HG02840 (cell line): Measurements from ENCODE around the gene EFNA3.

Experiments used
- ATAC-seq: cut with Tn5 transposase; IDR thresholded peaks from one replicate; pipeline ENCODE4 v1.9.1; 2021; ENCODE audit warnings: mild to moderate bottlenecking, moderate library complexity, moderate number of reproducible peaks; ENCODE audit not compliant: unreplicated experiment, low FRiP score

The EFNA3 gene

DNA sequence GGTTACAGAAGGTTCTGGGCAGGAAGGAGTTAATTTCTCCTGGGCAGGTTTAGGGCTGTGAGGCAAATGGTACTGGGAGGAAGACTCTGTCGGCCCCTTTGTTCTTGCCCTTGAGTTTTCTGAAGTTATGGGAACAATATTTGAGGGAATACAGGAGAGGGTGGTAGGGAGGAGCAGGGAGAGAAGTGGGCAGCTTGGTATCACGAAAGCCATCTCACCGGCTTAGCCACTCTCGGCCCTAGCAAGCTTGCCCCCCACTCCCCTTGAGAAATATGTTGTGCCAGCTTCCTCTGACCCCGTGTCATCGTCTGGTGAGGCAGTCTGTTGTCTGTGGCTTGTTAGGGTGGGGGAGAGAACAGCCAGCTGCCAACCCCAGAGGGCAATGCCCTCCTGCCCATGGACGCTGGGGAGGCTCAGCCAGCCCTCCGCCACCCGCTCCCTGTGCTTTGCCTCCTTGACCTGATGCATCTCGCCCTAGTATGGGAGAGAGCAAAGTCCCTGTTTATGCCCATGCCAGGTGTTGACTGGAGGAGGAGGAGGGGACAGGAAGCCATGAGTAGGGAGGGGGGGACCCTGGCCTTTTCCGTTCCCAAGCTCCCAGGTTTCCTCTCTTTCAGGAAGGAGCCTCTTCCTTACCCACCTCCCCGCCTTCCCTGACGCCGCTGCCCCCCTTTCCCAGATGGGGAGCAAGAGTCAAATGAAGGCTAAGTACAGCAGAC lies 50.3 kb downstream of the EFNA3 start:
- ATAC-seq, result no peak

DNA sequence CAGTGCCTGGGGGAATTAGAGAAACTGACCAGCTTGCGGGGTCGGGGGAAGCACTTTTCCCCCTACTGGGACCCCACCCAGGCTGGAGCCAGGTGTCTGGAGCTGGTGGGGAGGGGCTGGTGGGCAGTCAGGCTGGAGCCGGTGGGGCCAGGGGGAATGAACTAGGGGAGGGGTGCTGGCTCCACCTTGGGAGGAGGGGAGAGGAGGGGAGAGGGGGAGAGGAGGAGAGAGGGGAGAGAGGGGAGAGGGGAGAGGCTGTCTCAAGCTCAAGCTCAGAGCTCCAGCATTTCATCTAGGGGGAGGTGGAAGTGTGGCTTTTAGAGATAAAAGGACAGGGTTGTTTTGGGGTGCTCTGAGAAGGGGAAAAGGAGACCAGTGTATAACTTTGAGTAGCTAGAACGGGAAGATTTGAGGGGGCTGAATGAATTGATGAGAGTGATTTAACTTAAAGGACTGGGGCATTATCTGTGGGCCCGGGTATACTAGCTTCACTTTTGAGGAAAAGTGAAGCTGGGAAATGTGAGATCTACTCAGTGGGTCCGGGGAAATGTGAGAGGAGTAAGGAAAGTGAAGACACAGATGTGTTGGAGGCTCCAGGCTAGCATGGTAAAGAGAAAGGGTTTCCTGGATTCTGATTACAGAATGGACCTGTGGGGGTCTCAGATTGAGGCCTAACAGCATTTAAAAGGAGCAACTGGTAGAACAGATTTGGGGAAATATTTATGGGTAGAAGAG lies 51.8 kb downstream of the EFNA3 start:
- ATAC-seq, result no peak

DNA sequence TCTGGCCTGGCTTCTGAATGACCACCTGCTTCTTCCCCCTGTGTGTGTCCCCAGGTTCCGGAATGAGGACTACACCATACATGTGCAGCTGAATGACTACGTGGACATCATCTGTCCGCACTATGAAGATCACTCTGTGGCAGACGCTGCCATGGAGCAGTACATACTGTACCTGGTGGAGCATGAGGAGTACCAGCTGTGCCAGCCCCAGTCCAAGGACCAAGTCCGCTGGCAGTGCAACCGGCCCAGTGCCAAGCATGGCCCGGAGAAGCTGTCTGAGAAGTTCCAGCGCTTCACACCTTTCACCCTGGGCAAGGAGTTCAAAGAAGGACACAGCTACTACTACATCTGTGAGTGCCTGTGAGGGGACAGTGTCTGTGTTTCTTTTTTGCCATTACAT lies 52.6 kb downstream of the EFNA3 start:
- ATAC-seq, result no peak

GRCh38 chr1:155131856-155132255 lies 53.2 kb downstream of the EFNA3 start:
- ATAC-seq, result no peak

- no peak for ATAC-seq
Observed at GRCh38 chr1:155133799-155134281, 55.2 kb downstream of the EFNA3 start.

DNA sequence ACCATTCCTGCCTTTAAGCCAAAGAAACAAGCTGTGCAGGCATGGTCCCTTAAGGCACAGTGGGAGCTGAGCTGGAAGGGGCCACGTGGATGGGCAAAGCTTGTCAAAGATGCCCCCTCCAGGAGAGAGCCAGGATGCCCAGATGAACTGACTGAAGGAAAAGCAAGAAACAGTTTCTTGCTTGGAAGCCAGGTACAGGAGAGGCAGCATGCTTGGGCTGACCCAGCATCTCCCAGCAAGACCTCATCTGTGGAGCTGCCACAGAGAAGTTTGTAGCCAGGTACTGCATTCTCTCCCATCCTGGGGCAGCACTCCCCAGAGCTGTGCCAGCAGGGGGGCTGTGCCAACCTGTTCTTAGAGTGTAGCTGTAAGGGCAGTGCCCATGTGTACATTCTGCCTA lies 55.7 kb downstream of the EFNA3 start:
- no peak for ATAC-seq

DNA sequence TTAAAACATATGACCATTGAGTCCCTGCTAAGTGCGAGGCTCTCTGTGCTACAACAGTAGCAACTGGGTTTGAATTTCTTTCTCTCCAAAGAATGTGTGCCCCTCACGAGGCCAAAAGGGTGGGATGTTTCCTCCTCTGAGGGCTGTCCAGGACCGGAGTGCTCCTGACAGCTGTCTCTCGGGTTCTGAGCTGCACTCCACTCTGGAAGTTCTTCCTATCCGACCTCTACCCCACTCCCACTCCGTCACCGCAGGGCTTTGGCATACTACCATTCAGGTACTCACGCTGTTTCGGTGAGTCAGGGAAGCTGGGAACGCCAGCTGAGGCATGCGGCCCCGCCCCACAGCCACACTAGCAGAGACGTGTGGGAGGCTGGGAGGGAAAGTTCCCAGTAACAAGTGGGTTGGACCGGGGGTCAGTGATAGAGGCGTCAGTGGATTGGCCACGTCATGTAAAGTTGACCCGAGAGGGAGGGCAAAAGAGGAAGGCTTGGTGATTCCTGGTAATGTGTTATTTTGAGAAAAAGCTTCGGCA lies 56.3 kb downstream of the EFNA3 start:
- no peak for ATAC-seq

GRCh38 chr1:155135415-155136028 lies 56.9 kb downstream of the EFNA3 start, which contains the start of gene SLC50A1:
TSS of gene SLC50A1 (plus strand) at chr1:155135852. CDS start at chr1:155135912, 60 bp downstream.
- ATAC-seq, result peak; percentile 66

GRCh38 chr1:155136748-155137147 lies 58.1 kb downstream of the EFNA3 start:
- no peak for ATAC-seq
